RWPE2 (cell line): ENCODE results near the gene PCDHGA1.
"Not testable (repeated sequence)": the region's sequence is repeated elsewhere in the genome, so short reads cannot be mapped to it uniquely, and the experiment has no call there.

Source experiments
- ATAC-seq: fragments of 200-7000 bp; cut with Tn5 transposase; 3 replicates; pipeline ENCODE4 v1.9.1; 2021; ENCODE audit warnings: low read depth
- DNase-seq: peaks from one replicate; pipeline ENCODE4 v3.0.0-alpha.2; 2020; ENCODE audit warnings: low spot score
- H3K27ac ChIP-seq: fragments of 450-650 bp; 2 replicates; pipeline ENCODE4 v1.5.1; 2017; ENCODE audit warnings: mild to moderate bottlenecking; ENCODE audit not compliant: poor library complexity, severe bottlenecking
- H3K27me3 ChIP-seq: fragments of 250-450 bp; sonication (Bioruptor Pico); 2 replicates; pipeline ENCODE4 v1.5.1; 2021; ENCODE audit warnings: mild to moderate bottlenecking, moderate library complexity; ENCODE audit not compliant: insufficient read depth, poor library complexity, severe bottlenecking
- H3K36me3 ChIP-seq: fragments of 250-450 bp; sonication (Bioruptor Pico); 2 replicates; pipeline ENCODE4 v1.5.1; 2020; ENCODE audit warnings: low read depth, mild to moderate bottlenecking, moderate library complexity
- H3K4me1 ChIP-seq: fragments of 250-450 bp; sonication (Bioruptor Pico); 2 replicates; pipeline ENCODE4 v1.5.1; 2021; ENCODE audit warnings: mild to moderate bottlenecking, moderate library complexity; ENCODE audit not compliant: insufficient read depth, poor library complexity, severe bottlenecking
- H3K4me3 ChIP-seq: fragments of 250-450 bp; sonication (Bioruptor Pico); 2 replicates; pipeline ENCODE4 v1.5.1; 2021; ENCODE audit warnings: mild to moderate bottlenecking, moderate library complexity; ENCODE audit not compliant: severe bottlenecking
- H3K9me3 ChIP-seq: fragments of 250-450 bp; sonication (Bioruptor Pico); 2 replicates; pipeline ENCODE4 v1.5.1; 2021; ENCODE audit warnings: mild to moderate bottlenecking, moderate library complexity; ENCODE audit not compliant: severe bottlenecking
- CTCF ChIP-seq: fragments of 450-650 bp; IDR thresholded peaks from one replicate; pipeline ENCODE4 v1.5.1; 2017; ENCODE audit warnings: mild to moderate bottlenecking, moderate library complexity; ENCODE audit not compliant: poor library complexity, severe bottlenecking

The PCDHGA1 gene

DNA sequence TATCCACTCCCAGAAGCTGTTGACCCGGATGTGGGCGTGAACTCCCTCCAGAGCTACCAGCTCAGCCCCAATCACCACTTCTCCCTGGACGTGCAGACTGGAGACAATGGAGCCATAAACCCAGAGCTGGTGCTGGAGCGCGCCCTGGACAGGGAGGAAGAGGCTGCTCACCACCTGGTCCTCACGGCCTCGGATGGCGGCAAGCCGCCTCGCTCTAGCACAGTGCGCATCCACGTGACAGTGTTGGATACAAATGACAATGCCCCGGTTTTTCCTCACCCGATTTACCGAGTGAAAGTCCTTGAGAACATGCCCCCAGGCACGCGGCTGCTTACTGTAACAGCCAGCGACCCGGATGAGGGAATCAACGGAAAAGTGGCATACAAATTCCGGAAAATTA is 63.0 kb downstream of the PCDHGA1 start:
- no peak for DNase-seq
- ATAC-seq, result no peak
- no peak for TF ChIP-seq CTCF
- Histone ChIP-seq H3K27me3 (peaks cover 8% of the 10 kb centered on the region), H3K4me1 (no peaks in the 10 kb centered on the region), H3K9me3 (peaks cover 46% of the 10 kb centered on the region), H3K4me3 (no peak overlapping the region), H3K36me3 (peaks cover 5% of the 10 kb centered on the region), H3K27ac (no peak overlapping the region)

DNA sequence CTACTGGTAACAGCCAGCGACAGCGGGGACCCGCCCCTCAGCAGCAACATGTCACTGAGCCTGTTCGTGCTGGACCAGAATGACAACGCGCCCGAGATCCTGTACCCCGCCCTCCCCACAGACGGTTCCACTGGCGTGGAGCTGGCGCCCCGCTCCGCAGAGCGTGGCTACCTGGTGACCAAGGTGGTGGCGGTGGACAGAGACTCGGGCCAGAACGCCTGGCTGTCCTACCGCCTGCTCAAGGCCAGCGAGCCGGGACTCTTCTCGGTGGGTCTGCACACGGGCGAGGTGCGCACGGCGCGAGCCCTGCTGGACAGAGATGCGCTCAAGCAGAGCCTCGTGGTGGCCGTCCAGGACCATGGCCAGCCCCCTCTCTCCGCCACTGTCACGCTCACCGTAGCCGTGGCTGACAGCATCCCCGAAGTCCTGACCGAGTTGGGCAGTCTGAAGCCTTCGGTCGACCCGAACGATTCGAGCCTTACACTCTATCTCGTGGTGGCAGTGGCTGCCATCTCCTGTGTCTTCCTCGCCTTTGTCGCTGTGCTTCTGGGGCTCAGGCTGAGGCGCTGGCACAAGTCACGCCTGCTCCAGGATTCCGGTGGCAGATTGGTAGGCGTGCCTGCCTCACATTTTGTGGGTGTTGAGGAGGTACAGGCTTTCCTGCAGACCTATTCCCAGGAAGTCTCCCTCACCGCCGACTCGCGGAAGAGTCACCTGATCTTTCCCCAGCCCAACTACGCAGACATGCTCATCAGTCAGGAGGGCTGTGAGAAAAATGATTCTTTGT is 64.3 kb downstream of the PCDHGA1 start:
- Histone ChIP-seq H3K27me3 (peaks cover 15% of the 10 kb centered on the region), H3K9me3 (peaks cover 46% of the 10 kb centered on the region)
- H3K4me1 ChIP-seq, H3K36me3 ChIP-seq, H3K4me3 ChIP-seq, ATAC-seq, DNase-seq, H3K27ac ChIP-seq: not testable (repeated sequence)

GRCh38 chr5:141397756-141398551 is 67.6 kb downstream of the PCDHGA1 start, which contains the start of gene PCDHGB5:
PCDHGB5 (plus strand) TSS chr5:141397947; CDS start chr5:141398128, 181 bp downstream.
- TF ChIP-seq CTCF, result peak; percentile 86
- Histone ChIP-seq H3K36me3 (peaks cover 14% of the 10 kb centered on the region), H3K27me3 (peaks cover 20% of the 10 kb centered on the region), H3K9me3 (peaks cover 38% of the 10 kb centered on the region), H3K4me3 (peak within 1 kb of the TSS; percentile 16)
- DNase-seq, H3K4me1 ChIP-seq, H3K27ac ChIP-seq: not testable (repeated sequence)
- ATAC-seq, result peak; percentile 90

DNA sequence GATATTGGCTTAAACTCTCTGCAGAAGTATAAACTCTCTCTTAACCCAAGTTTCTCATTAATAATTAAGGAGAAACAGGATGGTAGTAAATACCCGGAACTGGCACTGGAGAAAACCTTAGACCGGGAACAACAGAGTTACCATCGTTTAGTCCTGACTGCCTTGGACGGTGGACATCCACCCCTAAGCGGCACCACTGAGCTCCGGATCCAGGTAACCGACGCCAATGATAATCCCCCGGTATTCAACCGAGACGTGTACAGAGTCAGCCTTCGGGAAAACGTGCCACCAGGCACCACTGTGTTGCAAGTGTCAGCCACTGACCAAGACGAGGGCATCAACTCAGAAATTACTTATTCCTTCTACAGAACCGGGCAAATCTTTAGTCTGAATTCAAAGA is 68.3 kb downstream of the PCDHGA1 start:
- peaks cover 20% of the 10 kb centered on the region for H3K27me3 ChIP-seq
- peaks cover 14% of the 10 kb centered on the region for H3K36me3 ChIP-seq
- H3K27ac ChIP-seq, result no peak overlapping the region
- no peak for ATAC-seq
- H3K4me3 ChIP-seq, result no peak overlapping the region
- TF ChIP-seq CTCF, result no peak
- no peaks in the 10 kb centered on the region for H3K4me1 ChIP-seq
- DNase-seq, result no peak
- H3K9me3 ChIP-seq, result peaks cover 34% of the 10 kb centered on the region

DNA sequence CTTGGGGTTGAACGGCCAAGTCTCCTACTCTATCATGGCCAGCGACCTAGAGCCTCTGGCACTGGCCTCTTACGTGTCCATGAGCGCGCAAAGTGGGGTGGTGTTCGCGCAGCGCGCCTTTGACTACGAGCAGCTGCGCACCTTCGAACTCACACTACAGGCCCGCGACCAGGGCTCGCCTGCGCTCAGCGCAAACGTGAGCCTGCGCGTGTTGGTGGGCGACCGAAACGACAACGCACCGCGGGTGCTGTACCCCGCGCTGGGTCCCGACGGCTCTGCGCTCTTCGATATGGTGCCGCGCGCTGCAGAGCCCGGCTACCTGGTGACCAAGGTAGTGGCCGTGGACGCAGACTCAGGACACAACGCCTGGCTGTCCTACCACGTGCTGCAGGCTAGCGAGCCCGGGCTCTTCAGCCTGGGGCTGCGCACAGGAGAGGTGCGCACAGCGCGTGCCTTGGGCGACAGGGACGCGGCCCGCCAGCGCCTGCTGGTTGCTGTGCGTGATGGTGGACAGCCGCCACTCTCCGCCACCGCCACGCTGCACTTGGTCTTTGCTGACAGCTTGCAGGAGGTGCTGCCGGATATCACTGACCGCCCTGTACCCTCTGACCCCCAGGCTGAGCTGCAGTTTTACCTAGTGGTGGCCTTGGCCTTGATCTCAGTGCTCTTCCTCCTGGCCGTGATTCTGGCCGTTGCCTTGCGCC is 69.4 kb downstream of the PCDHGA1 start:
- Histone ChIP-seq H3K4me3 (no peak overlapping the region), H3K4me1 (no peaks in the 10 kb centered on the region), H3K27me3 (peaks cover 20% of the 10 kb centered on the region), H3K36me3 (peaks cover 14% of the 10 kb centered on the region), H3K27ac (no peak overlapping the region), H3K9me3 (peaks cover 27% of the 10 kb centered on the region)
- DNase-seq (no peak), ATAC-seq (no peak)
- no peak for TF ChIP-seq CTCF
